ELF-1 (cell line): ENCODE data around the gene DOK1.
A peak's percentile ranks its signal among the peaks of the same experiment; 100 is the strongest.

ENCODE experiments used
- DNase-seq: peaks from one replicate; pipeline ENCODE4 v3.0.0-alpha.2; 2016; ENCODE audit warnings: low read depth, low spot score

Gene DOK1

GRCh38 chr2:74567881-74568280 is 13.4 kb downstream of the DOK1 start:
- DNase-seq = no peak

- DNase-seq = no peak
Observed at GRCh38 chr2:74569686-74570085, 15.2 kb downstream of the DOK1 start.

- DNase-seq = no peak
Observed at GRCh38 chr2:74571058-74571457, 16.5 kb downstream of the DOK1 start.

- DNase-seq = no peak
Observed at GRCh38 chr2:74572178-74572925, 17.8 kb downstream of the DOK1 start.

- DNase-seq = no peak
Observed at GRCh38 chr2:74573747-74574562, 19.4 kb downstream of the DOK1 start.

- DNase-seq = no peak
Observed at GRCh38 chr2:74575320-74575719, 20.8 kb downstream of the DOK1 start.

GRCh38 chr2:74576211-74576862 is 21.8 kb downstream of the DOK1 start:
- DNase-seq = no peak

- no peak for DNase-seq
Observed at GRCh38 chr2:74576863-74577229, 22.3 kb downstream of the DOK1 start.

GRCh38 chr2:74577448-74577847 is 22.9 kb downstream of the DOK1 start:
- DNase-seq = no peak

GRCh38 chr2:74578408-74578807 is 23.9 kb downstream of the DOK1 start:
- no peak for DNase-seq

GRCh38 chr2:74581463-74581862 is 26.9 kb downstream of the DOK1 start:
- no peak for DNase-seq

GRCh38 chr2:74582184-74582583 is 27.7 kb downstream of the DOK1 start:
- no peak for DNase-seq

- DNase-seq = peak; percentile 13
Observed at GRCh38 chr2:74583504-74583903, 29.0 kb downstream of the DOK1 start.

- no peak for DNase-seq
Observed at GRCh38 chr2:74584088-74584645, 29.6 kb downstream of the DOK1 start.

- no peak for DNase-seq
Observed at GRCh38 chr2:74585406-74586185, 31.1 kb downstream of the DOK1 start.

- DNase-seq = peak; percentile 73
Observed at GRCh38 chr2:74587664-74588277, 33.3 kb downstream of the DOK1 start.

GRCh38 chr2:74588664-74589063 is 34.1 kb downstream of the DOK1 start:
- DNase-seq = no peak

GRCh38 chr2:74593826-74594772 is 39.6 kb downstream of the DOK1 start:
- DNase-seq = no peak

- no peak for DNase-seq
Observed at GRCh38 chr2:74596584-74596983, 42.1 kb downstream of the DOK1 start.

GRCh38 chr2:74597410-74597809 is 42.9 kb downstream of the DOK1 start:
- DNase-seq = no peak
